GM18858 (cell line): ENCODE data around the gene THAP4.
"Not testable (repeated sequence)": the region's sequence is repeated elsewhere in the genome, so short reads cannot be mapped to it uniquely, and the experiment has no call there.

Experiments used
- ATAC-seq: cut with Tn5 transposase; IDR thresholded peaks from one replicate; pipeline ENCODE4 v1.9.1; 2021; ENCODE audit not compliant: unreplicated experiment

The THAP4 gene

GRCh38 chr2:241589863-241590262 lies 47.1 kb downstream of the THAP4 start:
- not testable (repeated sequence) for ATAC-seq

- ATAC-seq = no peak
Measured at GRCh38 chr2:241586564-241587264, 50.2 kb downstream of the THAP4 start.

DNA sequence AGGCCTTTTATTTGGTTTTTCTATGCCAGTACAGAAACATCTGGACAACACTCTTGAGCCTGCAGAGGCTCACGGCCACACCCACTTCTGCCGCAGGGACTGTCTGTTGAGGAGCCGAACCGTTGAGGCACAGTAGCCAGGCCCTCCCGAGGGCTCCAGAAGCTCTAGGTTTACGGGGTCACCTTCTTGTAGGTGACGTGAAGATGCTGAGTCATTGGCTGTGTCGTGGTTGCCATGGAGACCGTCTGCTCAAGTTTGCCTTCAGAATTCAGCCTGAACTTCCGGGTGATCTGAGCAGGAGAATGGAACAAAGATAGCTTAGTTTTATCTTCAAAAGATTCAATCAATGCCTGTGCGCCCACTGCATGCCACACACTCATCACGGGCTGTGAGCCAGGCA lies 52.5 kb downstream of the THAP4 start:
- no peak for ATAC-seq

- no peak for ATAC-seq
Measured at GRCh38 chr2:241582806-241583205, 54.2 kb downstream of the THAP4 start.

DNA sequence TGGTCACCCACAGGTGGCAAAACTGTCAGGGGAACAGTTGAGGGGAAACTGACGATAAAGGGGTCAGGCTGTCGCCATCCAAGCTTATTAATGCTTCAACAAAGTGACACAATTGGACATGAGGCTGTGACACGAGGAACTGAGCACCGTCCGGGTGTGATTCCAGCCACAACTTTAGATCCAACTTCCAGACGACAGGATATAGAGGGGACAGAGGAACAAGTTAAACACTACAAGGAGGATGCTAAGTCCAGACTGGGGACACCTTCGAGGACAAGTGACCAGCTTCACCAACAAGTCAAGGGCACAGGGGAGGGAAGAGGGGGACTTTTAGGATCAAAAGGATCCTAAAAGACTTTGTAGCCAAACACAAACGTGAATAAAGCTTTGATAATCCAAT lies 54.6 kb downstream of the THAP4 start:
- ATAC-seq = no peak

- no peak for ATAC-seq
Measured at GRCh38 chr2:241579281-241579680, 57.7 kb downstream of the THAP4 start.

- no peak for ATAC-seq
Measured at GRCh38 chr2:241577413-241578122, 59.4 kb downstream of the THAP4 start.

DNA sequence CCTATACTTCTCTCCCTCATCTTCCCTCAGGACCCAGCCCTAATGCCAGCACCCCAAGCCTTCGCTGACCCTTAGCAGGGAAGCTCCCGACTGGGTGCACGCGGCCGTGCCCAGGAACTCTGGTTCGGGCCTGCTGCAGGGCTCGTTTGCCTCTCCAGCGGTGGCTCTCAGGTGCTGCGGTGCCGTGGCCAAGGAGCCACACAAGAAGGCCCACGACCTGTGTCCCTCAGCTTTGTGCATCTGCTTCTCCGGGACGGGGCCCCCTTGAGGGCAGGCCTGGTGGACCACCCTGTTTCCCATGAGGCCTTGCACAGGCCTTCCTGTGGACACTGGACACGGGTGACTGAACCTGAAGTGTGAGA lies 60.7 kb downstream of the THAP4 start:
- no peak for ATAC-seq

DNA sequence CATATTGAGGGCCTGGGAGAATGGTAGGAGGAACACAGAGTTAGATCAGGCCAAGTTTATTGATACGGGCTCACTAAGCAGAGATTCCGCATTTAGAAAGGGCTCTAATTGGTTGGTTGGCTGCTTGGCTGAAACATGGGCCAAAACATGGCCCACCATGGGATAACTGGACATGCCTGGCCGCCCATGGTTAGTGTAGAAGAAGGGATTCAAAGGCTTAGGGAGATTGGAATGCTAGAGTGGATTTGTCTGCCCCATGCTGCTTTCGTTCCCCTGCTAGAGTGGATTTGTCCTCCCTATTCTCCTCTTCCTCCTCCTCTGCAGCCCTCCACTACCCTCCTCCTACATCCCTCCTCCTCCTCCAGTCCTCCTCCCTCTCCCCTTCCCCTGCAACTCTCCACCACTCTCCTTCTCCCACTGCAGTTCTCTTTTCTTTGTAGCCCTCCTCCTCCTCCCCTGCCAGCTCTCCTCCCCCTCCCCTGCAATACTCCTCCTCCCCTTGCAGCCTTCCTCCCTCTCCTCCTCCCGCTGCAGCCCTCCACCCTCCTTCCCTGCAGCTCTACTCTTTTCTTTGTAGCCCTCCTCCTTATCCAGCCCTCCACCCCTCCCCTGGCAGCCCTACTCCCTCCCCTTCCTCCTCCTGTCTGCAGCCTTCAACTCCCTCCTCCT lies 61.2 kb downstream of the THAP4 start:
- ATAC-seq = no peak

- no peak for ATAC-seq
Measured at GRCh38 chr2:241574911-241575623, 61.9 kb downstream of the THAP4 start.

- no peak for ATAC-seq
Measured at GRCh38 chr2:241573741-241574140, 63.2 kb downstream of the THAP4 start.

DNA sequence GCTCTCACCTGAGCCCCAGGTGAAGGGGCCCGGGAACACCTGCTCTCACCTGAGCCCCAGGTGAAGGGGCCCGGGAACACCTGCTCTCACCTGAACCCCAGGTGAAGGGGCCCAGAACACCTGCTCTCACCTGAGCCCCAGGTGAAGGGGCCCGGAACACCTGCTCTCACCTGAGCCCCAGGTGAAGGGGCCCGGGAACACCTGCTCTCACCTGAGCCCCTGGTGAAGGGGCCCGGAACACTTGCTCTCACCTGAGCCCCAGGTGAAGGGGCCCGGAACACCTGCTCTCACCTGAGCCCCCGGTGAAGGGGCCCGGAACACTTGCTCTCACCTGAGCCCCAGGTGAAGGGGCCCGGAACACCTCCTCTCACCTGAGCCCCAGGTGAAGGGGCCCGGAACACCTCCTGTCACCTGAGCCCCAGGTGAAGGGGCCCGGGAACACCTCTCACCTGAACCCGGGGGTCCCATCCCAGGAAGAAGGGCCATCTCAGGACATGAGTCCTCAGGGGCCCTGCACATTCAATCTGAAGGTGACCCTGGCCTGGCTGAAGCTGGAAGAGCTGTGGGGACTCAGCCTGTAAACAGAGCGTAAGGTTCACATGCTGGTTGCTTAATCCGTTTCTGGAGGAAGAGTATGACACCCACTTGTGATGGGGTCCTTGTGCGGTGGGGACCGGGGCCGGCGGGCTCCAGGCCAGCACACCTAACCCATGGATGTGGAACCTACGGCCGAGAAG lies 63.9 kb downstream of the THAP4 start:
- not testable (repeated sequence) for ATAC-seq

DNA sequence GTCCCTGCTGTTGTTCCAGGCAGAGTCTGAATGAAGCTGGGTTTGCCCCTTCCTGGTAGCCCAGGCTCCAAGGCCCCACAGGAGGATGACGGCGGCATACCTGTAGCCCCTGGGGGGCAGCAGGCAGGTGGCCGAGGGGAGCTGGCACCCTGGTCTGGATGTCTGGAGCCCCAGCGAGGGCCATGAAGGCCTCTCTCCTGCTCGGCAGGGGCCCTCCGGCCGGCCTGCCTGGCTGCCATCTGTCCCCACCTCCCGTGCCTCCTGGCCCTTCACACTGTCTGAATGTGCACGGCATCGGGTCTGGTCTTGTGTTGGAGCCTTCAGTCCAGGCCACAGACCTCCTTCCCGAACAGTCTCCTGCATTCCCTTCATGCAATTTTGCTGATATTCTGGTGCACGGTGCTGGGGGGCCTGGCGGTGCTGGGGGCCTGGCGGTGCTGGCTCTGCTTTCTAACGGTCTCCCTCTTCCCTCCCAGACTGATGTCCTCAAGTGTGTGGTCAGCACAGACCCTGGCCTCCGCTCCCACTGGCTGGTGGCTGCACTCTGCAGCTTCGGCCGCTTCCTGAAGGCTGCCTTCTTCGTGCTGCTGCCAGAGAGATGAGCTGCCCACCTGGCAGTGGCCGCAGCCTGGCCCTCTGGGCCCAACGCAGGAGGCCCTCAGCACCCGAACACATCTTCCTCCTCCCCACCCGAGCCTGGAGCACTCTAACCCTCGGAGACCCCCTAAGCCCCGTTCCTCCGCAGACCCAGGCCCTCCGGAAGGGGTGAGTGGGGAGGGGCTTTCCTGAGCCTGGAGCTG lies 64.9 kb downstream of the THAP4 start:
- no peak for ATAC-seq

- ATAC-seq = no peak
Measured at GRCh38 chr2:241570961-241571581, 65.9 kb downstream of the THAP4 start.

DNA sequence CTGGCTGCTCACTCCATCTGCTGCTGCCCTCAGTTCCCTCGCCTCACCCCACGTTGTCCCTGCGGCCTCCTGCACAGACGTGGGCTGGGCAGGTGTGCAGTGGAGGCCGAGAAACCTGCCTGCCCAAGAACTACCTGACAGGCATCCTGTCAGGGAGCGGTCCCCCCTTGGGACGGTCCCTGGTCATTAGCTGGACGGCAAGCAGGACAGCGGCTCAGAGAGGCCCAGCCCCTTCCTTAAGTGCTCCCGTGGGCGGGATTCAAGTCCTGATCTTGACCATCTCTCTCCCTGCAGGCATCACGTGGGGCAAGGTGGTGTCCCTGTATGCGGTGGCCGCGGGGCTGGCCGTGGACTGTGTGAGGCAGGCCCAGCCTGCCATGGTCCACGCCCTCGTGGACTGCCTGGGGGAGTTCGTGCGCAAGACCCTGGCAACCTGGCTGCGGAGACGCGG lies 67.1 kb downstream of the THAP4 start:
- no peak for ATAC-seq

- ATAC-seq = no peak
Measured at GRCh38 chr2:241568726-241569125, 68.2 kb downstream of the THAP4 start.

DNA sequence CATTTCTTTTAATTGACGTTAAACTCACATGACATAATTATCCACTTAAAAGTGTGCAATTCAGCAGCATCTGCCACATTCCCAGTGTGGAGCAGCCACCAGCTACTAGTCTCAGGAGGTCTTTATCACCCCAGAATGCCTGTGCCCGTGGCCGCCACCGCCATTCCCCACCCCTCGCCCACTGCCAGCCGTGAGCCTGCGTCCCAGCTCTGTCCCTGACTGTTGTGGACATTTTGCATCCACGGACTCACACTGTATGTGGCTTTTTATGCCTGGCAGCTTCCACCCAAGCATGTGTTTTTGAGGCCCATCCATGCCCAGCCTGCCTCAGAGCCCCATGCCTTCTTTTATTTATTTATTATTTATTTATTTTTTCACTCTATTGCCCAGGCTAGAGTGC lies 69.2 kb downstream of the THAP4 start:
- no peak for ATAC-seq

GRCh38 chr2:241567266-241567665 lies 69.7 kb downstream of the THAP4 start:
- ATAC-seq = not testable (repeated sequence)

DNA sequence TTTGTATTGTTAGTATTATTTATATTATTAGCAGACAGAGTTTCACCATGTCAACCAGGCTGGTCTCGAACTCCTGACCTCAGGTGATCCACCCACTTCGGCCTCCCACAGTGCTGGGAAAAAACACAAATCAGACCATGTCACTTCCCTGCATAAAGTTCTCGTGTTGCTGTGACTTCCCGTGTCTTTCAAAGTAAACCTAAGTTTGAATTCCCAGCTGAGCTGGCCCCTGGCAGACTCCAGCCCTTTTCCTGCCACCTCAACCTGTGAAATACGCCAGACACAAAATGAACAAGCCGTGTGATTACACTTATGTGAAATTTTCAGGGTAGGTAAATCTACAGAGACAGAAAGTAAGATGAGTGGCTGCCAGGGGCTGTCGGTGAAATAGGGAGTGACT lies 70.5 kb downstream of the THAP4 start:
- no peak for ATAC-seq

- ATAC-seq = not testable (repeated sequence)
Measured at GRCh38 chr2:241566021-241566420, 70.9 kb downstream of the THAP4 start.
